Lower leg skin (tissue), 4 donors: ENCODE results near the gene MIPEP. TPM values are rescaled to one million over a fixed set of nuclear protein-coding genes. Genes with fewer than 3 reads are reported as not detected.

ENCODE experiments used
- DNase-seq, 2 donors: peaks; one replicate each; pipeline ENCODE4 v3.0.0-alpha.2; 2019; ENCODE audit warnings: low spot score in 2 of 2
- H3K4me3 ChIP-seq: fragments of 200-600 bp; sonication (generic); 2 replicates; pipeline ENCODE4 v1.5.1; 2017; ENCODE audit warnings: mild to moderate bottlenecking, low read depth; ENCODE audit not compliant: poor library complexity, severe bottlenecking
- POLR2A ChIP-seq, 2 donors: fragments of 450-650 bp; IDR thresholded peaks; one replicate each; pipeline ENCODE4 v1.6.1; 2016 to 2017; ENCODE audit warnings: antibody characterized with exemption in 2 of 2, mild to moderate bottlenecking in 1 of 2, moderate library complexity in 1 of 2
- whole genome bisulfite sequencing, 2 donors: methylation state at CpG; one replicate each; pipeline ENCODE4 v1.1.5; 2018; 5-methylcytosine and 5-hydroxymethylcytosine counted together
- intact Hi-C: fragments of 100-400 bp; cut with DNase I; formaldehyde crosslinking; loops from one replicate; pipeline ENCODE4 v1.15.0; 2023; ENCODE audit warnings: low total_unique reads
- total RNA-seq, 4 donors: library from RNA; depleted of rRNA; stranded (reverse); fragments of >200 nt; gene quantifications; one replicate each; pipeline ENCODE4 v1.1.0, GENCODE V29; 2016
- TF ChIP-seq, protein P1 (sequence below), 3 donors: fragments of 450-650 bp; IDR thresholded peaks; one replicate each; pipeline ENCODE4 v1.5.1; 2016; ENCODE audit warnings: antibody characterized with exemption in 3 of 3, mild to moderate bottlenecking in 3 of 3, moderate library complexity in 2 of 3

The MIPEP gene
- total RNA-seq, 4 donors from 2014 or later = 22.8 to 50.4 (median 32.5) TPM

- DNase-seq = no peak
- TF ChIP-seq, protein P1, sequence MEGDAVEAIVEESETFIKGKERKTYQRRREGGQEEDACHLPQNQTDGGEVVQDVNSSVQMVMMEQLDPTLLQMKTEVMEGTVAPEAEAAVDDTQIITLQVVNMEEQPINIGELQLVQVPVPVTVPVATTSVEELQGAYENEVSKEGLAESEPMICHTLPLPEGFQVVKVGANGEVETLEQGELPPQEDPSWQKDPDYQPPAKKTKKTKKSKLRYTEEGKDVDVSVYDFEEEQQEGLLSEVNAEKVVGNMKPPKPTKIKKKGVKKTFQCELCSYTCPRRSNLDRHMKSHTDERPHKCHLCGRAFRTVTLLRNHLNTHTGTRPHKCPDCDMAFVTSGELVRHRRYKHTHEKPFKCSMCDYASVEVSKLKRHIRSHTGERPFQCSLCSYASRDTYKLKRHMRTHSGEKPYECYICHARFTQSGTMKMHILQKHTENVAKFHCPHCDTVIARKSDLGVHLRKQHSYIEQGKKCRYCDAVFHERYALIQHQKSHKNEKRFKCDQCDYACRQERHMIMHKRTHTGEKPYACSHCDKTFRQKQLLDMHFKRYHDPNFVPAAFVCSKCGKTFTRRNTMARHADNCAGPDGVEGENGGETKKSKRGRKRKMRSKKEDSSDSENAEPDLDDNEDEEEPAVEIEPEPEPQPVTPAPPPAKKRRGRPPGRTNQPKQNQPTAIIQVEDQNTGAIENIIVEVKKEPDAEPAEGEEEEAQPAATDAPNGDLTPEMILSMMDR (IDR thresholded peaks at IDR 0.05) = no peak
- TF ChIP-seq POLR2A (IDR thresholded peaks at IDR 0.05) = no peak
- intact Hi-C loops = no loop called here
- 39 to 64% methylated on average over 1 of the region's 1 CpG for WGBS, 2 donors
- no peak overlapping the region for H3K4me3 ChIP-seq
Observed at GRCh38 chr13:23753458-23753857, 135.7 kb downstream of the MIPEP start.

GRCh38 chr13:23752111-23753001 is 136.8 kb downstream of the MIPEP start:
- no peak overlapping the region for H3K4me3 ChIP-seq
- TF ChIP-seq, protein P1 (IDR thresholded peaks at IDR 0.05) = no peak
- no peak for TF ChIP-seq POLR2A (IDR thresholded peaks at IDR 0.05)
- no peak for DNase-seq
- intact Hi-C loops = no loop called here
- WGBS, 2 donors = 42 to 44% methylated on average over 1 of the region's 1 CpG

DNA sequence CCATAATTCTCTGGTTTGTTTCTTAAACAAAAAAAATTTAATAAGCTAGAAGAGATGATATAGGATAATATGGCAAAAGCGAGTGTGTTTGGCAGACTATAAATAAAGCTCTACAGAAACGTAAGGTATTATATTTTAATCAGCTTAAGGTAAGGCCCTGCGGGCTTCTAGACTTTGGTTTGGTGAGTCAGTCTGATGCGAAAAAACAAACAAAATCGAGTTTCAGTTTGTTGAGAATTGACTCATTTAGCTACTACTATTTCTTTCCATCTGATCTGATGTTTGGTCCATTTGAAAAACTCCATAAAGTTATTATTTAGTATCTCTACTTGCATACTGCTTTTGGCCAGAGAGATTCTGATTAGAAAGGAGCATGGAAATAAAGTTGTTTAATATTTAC is 138.0 kb downstream of the MIPEP start:
- WGBS, 2 donors = 61 to 64% methylated on average over 5 of the region's 5 CpGs
- DNase-seq = no peak
- intact Hi-C loops = no loop called here

DNA sequence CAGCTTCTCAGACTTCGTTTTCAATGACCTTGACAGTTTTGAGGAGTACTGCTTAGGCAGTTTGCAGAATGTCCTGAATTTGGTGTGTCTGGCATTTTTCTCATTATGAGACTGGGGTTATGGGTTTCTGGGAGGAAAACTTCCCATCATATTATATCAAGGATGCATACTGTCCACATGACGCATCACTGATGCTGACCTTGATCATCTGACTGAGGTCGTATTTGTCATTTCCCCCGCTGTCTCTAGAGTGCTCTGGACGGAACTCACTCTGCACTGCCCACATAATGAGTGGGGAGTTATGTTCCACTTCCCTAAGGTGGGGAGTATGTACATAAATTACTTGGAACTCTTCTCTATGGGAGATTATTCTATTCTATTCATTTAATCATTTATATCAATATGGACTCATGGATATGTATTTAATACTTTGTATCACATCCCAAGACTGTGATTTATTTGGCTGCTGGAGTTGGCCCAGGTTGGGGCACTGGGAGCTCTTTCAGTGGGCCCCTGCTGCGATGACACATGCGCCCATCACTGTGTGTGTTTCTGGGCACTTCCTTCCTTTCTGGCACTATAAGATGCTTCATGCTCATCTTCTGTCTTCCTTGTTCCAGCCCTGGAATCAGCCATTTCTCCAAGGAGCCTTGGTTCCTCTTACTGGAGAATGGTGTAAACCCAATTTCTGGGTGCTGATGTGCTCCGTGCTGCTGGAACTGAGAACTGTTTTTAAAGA is 138.6 kb downstream of the MIPEP start:
- 88 to 89% methylated on average over 8 of the region's 8 CpGs for WGBS, 2 donors
- no peak overlapping the region for H3K4me3 ChIP-seq
- TF ChIP-seq, protein P1 (IDR thresholded peaks at IDR 0.05) = no peak
- TF ChIP-seq POLR2A (IDR thresholded peaks at IDR 0.05) = no peak
- intact Hi-C loops = no loop called here
- DNase-seq = no peak

More for the DNA sequence above, 138.0 kb downstream of the MIPEP start:
- no peak overlapping the region for H3K4me3 ChIP-seq
- TF ChIP-seq, protein P1 (IDR thresholded peaks at IDR 0.05) = no peak
- no peak for TF ChIP-seq POLR2A (IDR thresholded peaks at IDR 0.05)

DNA sequence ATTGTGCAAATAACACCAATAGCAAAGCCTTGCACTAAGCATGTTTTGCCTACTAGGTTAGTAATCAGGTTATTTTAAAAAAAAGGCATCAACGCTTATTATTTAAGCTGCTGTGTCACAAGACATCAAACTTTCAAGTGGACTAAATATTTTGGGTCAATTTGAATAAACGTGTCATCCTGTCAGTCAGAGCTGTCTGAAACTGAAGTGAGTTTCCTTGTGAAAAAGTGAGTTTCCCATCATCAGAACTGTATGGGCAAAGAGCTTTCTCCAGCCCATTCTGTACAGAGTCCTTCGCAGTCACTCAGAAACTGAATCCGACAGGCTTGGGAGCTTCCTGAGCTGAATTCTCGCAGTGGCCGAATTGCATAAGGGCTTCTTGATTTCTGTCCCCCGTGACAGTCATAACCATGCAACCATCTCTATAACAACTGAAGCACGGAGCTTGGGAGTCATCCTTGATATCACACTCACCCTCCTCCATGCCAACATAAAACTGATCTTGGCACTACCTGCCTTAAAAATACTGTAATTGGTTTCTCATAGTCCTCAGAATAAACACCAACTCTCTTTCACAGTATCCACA is 139.8 kb downstream of the MIPEP start:
- no peak for DNase-seq
- intact Hi-C loops = no loop called here
- H3K4me3 ChIP-seq = no peak overlapping the region
- no peak for TF ChIP-seq POLR2A (IDR thresholded peaks at IDR 0.05)
- TF ChIP-seq, protein P1 (IDR thresholded peaks at IDR 0.05) = no peak
- 72 to 78% methylated on average over 8 of the region's 8 CpGs for WGBS, 2 donors
